Brain microvascular endothelial cell (primary cell): ENCODE data around the gene GOLGA8A.

Experiments
- DNase-seq: peaks from one replicate; pipeline ENCODE4 v3.0.0-alpha.2; 2020
- H3K27ac ChIP-seq: fragments of 250-450 bp; sonication (Bioruptor Pico); 2 replicates; pipeline ENCODE4 v1.5.1; 2020; ENCODE audit warnings: mild to moderate bottlenecking, moderate library complexity
- H3K27me3 ChIP-seq: fragments of 250-450 bp; sonication (Bioruptor Pico); replicated peaks from 2 replicates; pipeline ENCODE4 v1.5.1; 2020; ENCODE audit warnings: mild to moderate bottlenecking
- H3K36me3 ChIP-seq: fragments of 250-450 bp; sonication (Bioruptor Pico); replicated peaks from 2 replicates; pipeline ENCODE4 v1.5.1; 2020; ENCODE audit warnings: mild to moderate bottlenecking
- H3K4me3 ChIP-seq: 2 replicates; pipeline ENCODE4 v1.5.1; 2011; ENCODE audit warnings: low read depth, mild to moderate bottlenecking, control low read depth, low read length, moderate library complexity
- in situ Hi-C: cut with HindIII; loops from 2 replicates; pipeline ENCODE4 v1.10.0; 2017; ENCODE audit warnings: low sequenced_read_pairs, low pct_ligation_motif_present
- TF ChIP-seq, protein P1 (sequence below): IDR thresholded peaks from 2 replicates; pipeline ENCODE4 v1.5.1; 2011; ENCODE audit warnings: low read depth, mild to moderate bottlenecking, moderate library complexity, low read length, control low read depth, inconsistent platforms; ENCODE audit errors: missing control alignments

Gene GOLGA8A

DNA sequence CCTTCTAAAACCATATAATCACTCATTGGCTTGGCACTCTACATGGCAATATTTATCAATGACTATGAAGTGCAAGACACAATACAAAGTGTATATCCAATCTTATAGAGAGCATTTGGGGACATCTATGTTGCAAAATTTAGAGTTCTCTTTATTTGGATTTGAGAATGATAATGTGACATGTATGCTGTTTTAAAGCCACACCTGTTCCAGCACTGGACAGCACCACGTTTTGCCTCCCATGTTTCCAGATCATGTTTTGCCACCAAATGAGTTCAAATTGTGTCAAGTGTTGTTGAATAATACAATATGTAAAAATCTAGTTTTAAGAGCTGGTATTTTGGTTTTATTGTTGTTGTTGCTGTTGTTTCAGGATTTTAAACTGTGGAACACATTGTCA is 33.3 kb upstream of the GOLGA8A start:
- Histone ChIP-seq H3K27ac (no peak overlapping the region), H3K36me3 (no peaks in the 10 kb centered on the region), H3K27me3 (no peaks in the 10 kb centered on the region), H3K4me3 (no peak overlapping the region)
- in situ Hi-C loops, result no loop called here
- TF ChIP-seq, protein P1, sequence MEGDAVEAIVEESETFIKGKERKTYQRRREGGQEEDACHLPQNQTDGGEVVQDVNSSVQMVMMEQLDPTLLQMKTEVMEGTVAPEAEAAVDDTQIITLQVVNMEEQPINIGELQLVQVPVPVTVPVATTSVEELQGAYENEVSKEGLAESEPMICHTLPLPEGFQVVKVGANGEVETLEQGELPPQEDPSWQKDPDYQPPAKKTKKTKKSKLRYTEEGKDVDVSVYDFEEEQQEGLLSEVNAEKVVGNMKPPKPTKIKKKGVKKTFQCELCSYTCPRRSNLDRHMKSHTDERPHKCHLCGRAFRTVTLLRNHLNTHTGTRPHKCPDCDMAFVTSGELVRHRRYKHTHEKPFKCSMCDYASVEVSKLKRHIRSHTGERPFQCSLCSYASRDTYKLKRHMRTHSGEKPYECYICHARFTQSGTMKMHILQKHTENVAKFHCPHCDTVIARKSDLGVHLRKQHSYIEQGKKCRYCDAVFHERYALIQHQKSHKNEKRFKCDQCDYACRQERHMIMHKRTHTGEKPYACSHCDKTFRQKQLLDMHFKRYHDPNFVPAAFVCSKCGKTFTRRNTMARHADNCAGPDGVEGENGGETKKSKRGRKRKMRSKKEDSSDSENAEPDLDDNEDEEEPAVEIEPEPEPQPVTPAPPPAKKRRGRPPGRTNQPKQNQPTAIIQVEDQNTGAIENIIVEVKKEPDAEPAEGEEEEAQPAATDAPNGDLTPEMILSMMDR, result no peak
- no peak for DNase-seq

DNA sequence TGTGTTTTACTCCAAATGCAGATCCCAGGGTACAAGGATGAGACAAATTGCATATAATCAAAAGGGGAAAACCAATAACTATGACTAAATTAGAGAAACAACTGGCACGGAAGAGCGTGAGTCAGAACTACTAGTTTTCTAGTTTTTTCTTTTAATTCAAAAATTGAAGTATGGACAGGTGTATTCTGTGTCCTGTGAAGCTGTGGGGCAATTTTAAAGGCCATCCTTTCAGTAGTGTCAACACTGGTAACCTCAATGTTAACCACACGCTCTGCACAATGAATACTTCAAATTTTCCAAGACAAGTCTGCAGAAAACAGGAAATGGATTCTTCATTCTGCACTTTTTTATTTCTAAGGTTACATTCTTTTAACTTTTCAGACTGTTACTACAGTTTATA is 32.5 kb upstream of the GOLGA8A start:
- in situ Hi-C loops, result no loop called here
- TF ChIP-seq, protein P1, result no peak
- Histone ChIP-seq H3K36me3 (no peaks in the 10 kb centered on the region), H3K27ac (no peak overlapping the region), H3K27me3 (no peaks in the 10 kb centered on the region), H3K4me3 (no peak overlapping the region)
- DNase-seq, result no peak

DNA sequence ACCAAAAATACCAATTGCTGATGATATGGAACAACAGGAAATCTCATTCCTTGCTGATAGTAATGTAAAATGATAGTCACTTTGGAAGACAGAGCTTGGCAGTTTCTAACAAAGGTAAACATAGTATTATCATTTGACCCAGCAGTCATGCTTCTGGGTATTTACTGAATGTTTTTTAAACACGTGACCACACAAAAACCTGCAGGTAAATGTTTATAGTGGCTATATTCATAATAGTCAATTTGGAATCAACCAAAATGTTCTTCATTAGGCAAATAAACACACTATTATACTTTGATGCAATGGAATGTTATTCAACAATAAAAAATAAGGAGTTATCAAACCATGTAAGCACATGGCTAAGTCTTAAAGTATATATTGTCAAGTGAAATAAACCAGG is 24.1 kb upstream of the GOLGA8A start:
- no peak overlapping the region for H3K4me3 ChIP-seq
- in situ Hi-C loops, result no loop called here
- DNase-seq, result no peak
- TF ChIP-seq, protein P1, result no peak
- no peaks in the 10 kb centered on the region for H3K27me3 ChIP-seq
- H3K27ac ChIP-seq, result no peak overlapping the region
- H3K36me3 ChIP-seq, result no peaks in the 10 kb centered on the region

DNA sequence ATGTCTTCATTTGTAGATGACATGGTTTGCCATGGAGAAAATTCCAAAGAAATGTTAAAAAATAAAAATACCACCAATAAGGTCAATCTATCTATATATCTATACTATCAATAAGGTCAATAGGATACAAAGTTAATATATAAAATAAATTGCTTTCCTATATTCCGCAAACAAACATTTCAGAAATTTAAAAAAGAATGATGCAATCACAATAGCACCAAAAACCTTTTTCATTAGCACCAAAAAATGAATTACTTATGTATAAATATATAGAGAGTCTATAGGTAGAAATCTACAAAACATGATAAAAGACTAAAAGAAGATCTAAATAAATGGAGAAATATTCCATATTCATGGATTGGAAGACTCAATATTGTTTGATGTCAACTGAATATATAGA is 22.8 kb upstream of the GOLGA8A start:
- TF ChIP-seq, protein P1, result no peak
- Histone ChIP-seq H3K27me3 (no peaks in the 10 kb centered on the region), H3K36me3 (no peaks in the 10 kb centered on the region), H3K4me3 (no peak overlapping the region), H3K27ac (no peak overlapping the region)
- DNase-seq, result no peak
- in situ Hi-C loops, result no loop called here

DNA sequence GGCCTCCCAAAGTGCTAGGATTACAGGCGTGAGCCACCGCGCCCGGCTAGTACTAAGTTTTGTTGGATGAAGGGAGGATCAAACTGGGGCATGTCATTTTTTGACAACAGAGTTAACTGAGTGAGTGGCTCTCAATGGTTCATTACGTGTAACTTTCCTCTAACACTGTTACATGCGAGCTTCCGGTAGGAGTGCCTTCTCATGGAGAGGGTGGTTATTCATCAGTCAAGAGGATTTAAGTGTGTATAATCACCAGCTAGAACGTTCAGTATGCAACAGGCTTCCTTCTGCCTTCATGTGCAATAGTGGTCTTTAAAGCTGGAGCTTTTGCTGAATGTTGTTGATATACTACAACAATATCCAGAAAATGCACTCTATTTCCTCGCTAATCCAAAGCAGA is 19.1 kb upstream of the GOLGA8A start:
- Histone ChIP-seq H3K36me3 (no peaks in the 10 kb centered on the region), H3K27ac (no peak overlapping the region), H3K4me3 (no peak overlapping the region), H3K27me3 (no peaks in the 10 kb centered on the region)
- no peak for DNase-seq
- TF ChIP-seq, protein P1, result no peak
- in situ Hi-C loops, result no loop called here

DNA sequence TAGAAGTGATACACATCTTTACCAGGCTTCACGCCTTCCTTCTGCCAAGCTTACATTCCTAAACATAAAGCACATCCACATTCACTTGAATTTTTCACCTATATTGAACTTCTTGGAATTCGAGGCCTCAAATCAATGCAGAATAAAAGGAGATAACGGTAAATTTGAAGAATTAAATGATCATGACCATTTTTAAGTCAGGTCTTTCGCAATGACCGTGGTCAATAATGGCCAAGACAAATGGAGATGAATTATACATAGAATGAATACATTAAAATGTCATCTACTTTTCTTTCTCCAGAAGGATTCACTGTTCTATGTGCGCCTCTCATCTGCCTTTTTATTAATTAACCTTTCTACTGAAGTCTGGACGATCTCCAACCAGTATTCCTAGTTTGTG is 5.3 kb upstream of the GOLGA8A start:
- no peak for DNase-seq
- in situ Hi-C loops, result no loop called here
- TF ChIP-seq, protein P1, result no peak
- H3K27me3 ChIP-seq, result peaks cover 7% of the 10 kb centered on the region
- H3K4me3 ChIP-seq, result no peak overlapping the region
- H3K36me3 ChIP-seq, result no peaks in the 10 kb centered on the region
- no peak overlapping the region for H3K27ac ChIP-seq
